ENCODE data around the gene SUMO3.
A peak's percentile ranks its signal among the peaks of the same experiment; 100 is the strongest.

The SUMO3 gene

GRCh38 chr21:44778094-44778493 lies 39.8 kb downstream of the SUMO3 start:
- DNase-seq, result no peak

GRCh38 chr21:44774972-44775371 lies 42.9 kb downstream of the SUMO3 start:
- no peak for DNase-seq

DNA sequence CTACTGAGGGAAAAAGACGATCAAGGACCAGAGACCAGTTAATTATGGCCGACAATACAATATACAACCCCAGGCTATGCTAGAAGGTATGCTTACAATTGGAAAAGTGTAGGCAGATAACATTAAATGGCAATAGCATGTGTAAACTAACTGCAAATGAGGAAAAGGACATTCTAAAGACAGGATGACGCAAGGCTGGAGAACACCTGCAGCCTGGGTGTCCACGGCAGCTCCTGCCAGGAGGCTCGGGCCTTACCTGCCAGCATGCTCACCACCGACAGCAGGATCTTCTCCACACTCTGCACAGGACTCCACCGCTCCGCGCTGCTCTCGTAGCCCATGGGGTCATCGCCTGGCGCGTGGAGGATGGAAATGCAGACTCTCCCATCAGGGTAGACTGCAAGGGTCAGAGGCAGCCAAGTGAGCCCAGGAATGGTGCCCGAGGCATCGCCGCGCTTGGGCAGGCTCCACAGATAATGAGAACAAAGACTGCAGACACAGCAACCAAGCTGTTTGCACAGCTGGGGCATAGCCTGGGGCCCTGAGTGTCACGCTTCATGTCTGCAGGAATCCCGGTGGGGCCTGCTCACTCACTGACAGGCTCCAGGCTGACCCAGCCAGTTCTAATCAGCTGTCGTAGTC lies 44.5 kb downstream of the SUMO3 start:
- DNase-seq, result peak; percentile 83

DNA sequence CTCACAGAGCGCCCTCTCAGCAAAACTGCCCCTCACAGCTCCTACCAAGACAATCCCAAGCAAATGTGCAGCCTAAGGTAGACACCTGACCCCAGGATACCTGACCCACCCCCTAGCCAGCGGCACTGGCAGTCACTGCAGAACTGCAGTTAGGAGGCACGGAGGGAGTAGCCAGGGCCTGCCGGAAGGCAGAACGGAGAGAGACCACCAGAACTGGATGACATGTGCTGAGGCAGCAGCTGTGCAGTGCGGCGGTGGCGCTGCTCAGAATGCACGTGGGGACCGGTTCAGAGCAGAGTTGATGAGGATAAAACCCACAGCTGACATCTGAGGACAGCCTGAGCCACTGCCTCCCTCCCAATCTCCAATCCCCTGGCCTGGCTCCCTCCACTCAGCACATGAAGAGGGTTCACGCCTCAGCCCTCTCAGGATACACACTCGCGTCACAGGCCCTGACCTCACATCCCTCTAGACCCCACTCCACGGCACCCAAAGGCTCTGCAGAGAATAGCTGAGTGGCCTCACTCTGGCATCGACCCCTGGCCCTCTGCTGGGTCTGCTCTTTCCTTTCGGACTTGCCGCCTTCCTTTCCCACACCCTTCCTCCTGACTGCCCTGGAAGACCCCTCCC lies 45.9 kb downstream of the SUMO3 start:
- no peak for DNase-seq

GRCh38 chr21:44767834-44768831 lies 49.7 kb downstream of the SUMO3 start:
- no peak for DNase-seq

DNA sequence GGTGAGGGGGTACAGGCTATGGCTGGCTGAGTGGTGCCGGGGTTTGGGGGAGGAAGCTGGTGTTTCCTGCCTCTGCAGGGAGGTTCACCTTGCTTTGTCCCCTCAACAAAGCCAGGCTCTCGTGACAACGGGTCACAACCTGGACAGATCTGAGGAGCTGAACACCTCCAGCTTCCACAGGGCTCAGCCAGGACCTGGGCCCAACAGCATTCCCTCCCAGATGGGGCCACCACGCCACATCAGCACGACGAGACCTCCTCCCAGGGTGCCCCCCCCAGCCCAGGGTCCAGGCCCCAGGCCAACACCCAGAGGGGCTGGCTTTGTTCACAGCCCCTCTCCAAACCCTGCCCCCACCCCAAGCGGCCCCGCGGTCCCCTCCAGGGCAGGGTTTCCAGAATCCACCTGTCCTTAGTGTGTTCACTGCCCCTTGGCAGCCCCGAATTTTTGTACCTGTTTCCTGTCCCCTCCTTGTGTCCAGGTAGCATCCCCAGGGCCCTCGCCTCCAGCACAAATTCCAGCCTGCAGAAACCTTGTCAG lies 51.0 kb downstream of the SUMO3 start:
- no peak for DNase-seq

- DNase-seq, result no peak
Observed at GRCh38 chr21:44766014-44766817, 51.6 kb downstream of the SUMO3 start.

GRCh38 chr21:44765231-44766013 lies 52.4 kb downstream of the SUMO3 start:
- DNase-seq, result peak; percentile 21

DNA sequence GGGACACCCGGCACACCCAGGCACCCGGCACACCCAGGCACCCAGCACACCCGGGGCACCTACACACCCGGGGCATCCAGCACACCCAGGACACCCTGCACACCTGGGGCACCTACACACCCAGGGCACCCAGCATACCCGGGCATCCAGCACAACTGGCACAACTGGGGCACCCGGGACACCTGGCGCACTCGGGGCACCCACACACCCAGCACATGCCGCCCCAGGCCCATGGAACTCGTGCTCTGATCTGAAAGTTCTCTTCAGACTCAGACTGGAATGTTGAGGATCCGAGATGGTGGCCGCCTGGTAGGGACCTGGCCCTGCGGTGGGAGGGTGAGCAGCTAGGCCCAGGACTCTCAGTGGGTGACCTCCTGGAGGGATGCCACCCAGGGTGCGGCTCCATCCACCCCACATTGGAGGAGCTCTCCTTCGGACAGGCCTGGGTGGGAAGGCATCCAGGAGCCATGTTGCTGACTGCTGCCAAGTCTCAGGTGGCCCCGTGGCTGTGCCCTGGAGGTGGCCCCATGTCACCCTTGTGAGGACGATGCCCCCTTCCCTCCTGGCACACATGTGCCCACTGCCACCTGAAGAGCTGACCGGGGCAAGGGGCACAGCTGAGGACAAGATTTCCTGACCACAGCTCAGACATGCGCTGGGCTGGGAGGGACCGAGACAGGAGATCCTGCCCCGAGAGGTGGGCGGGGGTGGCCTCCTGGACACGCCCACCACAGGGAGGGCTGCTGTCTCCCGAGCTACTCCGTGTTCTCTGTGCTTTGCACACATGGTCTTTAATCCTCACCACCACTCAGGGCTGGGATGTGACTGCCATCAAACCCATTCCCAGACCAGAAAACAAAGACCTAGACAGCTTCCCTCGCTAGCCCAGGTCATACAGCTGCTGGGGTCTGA lies 53.3 kb downstream of the SUMO3 start:
- peak; percentile 22 for DNase-seq

DNA sequence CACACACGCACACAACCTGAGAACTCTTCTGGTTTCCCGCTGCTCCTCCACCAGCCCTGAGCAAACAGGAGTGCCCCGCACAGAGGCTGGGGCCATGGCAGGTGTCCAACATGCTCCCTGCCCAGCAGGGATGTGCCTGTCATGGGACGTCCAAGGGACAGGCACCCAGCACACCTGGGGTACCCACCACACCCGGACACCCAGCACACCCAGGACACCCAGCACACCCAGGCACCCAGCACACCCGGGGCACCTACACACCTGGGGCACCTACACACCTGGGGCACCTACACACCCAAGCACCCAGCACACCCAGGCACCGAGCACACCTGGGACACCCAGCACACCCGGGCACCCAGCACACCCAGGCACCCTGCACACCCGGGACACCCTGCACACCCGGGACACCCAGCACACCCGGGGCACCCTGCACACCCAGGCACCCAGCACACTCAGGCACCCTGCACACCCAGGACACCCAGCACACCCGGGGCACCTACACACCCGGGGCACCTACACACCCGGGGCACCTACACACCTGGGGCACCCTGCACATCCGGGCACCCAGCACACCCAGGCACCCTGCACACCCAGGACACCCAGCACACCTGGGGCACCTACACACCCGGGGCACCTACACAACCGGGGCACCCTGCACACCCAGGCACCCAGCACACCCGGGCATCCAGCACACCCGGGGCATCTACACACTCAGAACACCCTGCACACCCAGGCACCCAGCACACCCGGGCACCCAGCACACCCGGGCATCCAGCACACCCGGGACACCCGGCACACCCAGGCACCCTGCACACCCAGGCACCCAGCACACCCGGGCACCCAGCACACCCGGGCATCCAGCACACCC lies 54.2 kb downstream of the SUMO3 start:
- no peak for DNase-seq

- DNase-seq, result no peak
Observed at GRCh38 chr21:44763050-44763378, 54.8 kb downstream of the SUMO3 start.

GRCh38 chr21:44762221-44763049 lies 55.4 kb downstream of the SUMO3 start:
- no peak for DNase-seq

GRCh38 chr21:44761747-44762208 lies 56.1 kb downstream of the SUMO3 start:
- DNase-seq, result no peak

- no peak for DNase-seq
Observed at GRCh38 chr21:44761011-44761729, 56.7 kb downstream of the SUMO3 start.

DNA sequence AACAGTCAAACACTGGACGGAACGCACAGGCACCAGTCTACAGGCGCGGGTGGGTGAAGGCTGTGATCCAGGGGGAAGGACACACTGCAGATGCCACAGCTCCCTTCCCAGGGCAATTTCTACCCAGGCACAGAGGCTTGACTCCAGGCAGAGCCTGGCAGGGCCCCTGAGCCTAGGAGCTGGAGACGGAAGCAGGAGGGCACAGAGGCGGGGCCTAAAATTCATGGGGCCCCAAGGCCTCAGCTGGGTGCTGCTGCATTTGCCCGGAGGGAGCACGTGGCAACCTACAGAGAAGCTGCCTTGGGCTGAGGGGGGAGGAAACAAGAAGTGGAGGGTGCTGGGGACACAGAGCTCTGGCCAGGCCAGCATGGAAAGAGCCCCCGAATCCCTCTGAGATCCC lies 57.5 kb downstream of the SUMO3 start:
- no peak for DNase-seq

GRCh38 chr21:44759628-44760285 lies 58.1 kb downstream of the SUMO3 start:
- no peak for DNase-seq
